ENCODE data around the gene LRRTM4.

DNA sequence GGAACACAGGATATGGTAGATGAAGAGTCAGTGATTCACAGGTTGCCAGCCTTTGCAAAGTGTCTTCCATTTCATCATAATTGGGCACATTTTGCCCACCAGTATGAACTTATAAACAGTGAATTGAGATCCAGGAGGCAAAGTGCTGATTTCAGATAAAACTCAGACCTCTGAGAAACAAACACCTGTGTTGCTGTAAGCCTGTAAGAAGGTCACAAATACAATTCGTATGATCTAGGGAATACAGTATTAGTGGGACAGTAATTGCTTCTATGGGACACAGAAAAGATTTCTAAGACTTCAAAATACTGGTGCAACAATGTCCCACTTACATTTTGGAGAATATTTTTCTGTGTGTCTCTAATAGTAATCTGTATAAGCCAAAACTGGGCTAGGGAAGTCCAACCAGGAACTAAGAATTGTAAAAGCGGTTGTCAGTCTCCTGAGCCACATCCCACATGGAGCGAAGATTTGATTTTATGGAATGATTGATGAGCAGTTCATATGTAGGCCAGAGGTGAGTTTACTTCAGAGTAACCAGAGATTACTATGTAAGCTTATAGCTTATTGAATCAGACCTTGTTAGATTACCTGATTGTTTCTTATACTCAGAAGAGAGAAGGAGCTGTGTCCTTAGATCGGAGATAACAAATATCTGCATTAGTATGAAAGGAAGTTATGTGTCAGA is 728.4 kb downstream of the LRRTM4 start:
- TF ChIP-seq, protein P1, sequence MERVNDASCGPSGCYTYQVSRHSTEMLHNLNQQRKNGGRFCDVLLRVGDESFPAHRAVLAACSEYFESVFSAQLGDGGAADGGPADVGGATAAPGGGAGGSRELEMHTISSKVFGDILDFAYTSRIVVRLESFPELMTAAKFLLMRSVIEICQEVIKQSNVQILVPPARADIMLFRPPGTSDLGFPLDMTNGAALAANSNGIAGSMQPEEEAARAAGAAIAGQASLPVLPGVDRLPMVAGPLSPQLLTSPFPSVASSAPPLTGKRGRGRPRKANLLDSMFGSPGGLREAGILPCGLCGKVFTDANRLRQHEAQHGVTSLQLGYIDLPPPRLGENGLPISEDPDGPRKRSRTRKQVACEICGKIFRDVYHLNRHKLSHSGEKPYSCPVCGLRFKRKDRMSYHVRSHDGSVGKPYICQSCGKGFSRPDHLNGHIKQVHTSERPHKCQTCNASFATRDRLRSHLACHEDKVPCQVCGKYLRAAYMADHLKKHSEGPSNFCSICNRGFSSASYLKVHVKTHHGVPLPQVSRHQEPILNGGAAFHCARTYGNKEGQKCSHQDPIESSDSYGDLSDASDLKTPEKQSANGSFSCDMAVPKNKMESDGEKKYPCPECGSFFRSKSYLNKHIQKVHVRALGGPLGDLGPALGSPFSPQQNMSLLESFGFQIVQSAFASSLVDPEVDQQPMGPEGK (CRISPR knock-in tag; IDR thresholded peaks at IDR 0.05; ENCODE audit: borderline replicate concordance), result no peak
- TF ChIP-seq, protein P2, sequence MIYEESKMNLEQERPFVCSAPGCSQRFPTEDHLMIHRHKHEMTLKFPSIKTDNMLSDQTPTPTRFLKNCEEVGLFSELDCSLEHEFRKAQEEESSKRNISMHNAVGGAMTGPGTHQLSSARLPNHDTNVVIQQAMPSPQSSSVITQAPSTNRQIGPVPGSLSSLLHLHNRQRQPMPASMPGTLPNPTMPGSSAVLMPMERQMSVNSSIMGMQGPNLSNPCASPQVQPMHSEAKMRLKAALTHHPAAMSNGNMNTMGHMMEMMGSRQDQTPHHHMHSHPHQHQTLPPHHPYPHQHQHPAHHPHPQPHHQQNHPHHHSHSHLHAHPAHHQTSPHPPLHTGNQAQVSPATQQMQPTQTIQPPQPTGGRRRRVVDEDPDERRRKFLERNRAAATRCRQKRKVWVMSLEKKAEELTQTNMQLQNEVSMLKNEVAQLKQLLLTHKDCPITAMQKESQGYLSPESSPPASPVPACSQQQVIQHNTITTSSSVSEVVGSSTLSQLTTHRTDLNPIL (CRISPR knock-in tag; IDR thresholded peaks at IDR 0.05; ENCODE audit: low read depth), result no peak
- TF ChIP-seq, protein P3, sequence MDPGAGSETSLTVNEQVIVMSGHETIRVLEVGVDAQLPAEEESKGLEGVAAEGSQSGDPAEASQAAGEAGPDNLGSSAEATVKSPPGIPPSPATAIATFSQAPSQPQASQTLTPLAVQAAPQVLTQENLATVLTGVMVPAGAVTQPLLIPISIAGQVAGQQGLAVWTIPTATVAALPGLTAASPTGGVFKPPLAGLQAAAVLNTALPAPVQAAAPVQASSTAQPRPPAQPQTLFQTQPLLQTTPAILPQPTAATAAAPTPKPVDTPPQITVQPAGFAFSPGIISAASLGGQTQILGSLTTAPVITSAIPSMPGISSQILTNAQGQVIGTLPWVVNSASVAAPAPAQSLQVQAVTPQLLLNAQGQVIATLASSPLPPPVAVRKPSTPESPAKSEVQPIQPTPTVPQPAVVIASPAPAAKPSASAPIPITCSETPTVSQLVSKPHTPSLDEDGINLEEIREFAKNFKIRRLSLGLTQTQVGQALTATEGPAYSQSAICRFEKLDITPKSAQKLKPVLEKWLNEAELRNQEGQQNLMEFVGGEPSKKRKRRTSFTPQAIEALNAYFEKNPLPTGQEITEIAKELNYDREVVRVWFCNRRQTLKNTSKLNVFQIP (CRISPR knock-in tag; IDR thresholded peaks at IDR 0.05; ENCODE audit: borderline replicate concordance, low read depth), result no peak
- TF ChIP-seq ESRRG (CRISPR knock-in tag; IDR thresholded peaks at IDR 0.05), result no peak
- no peak for TF ChIP-seq ZFP30 (CRISPR knock-in tag; IDR thresholded peaks at IDR 0.05)
- no peak for TF ChIP-seq CSDC2 (CRISPR knock-in tag; IDR thresholded peaks at IDR 0.05)
- no peak for TF ChIP-seq ZFP3 (CRISPR knock-in tag; IDR thresholded peaks at IDR 0.05)
- no peak for TF ChIP-seq ARNTL (CRISPR knock-in tag; IDR thresholded peaks at IDR 0.05; ENCODE audit: borderline replicate concordance, low read depth)
- no peak for TF ChIP-seq OSR1 (CRISPR knock-in tag; IDR thresholded peaks at IDR 0.05)
- TF ChIP-seq, protein P4, sequence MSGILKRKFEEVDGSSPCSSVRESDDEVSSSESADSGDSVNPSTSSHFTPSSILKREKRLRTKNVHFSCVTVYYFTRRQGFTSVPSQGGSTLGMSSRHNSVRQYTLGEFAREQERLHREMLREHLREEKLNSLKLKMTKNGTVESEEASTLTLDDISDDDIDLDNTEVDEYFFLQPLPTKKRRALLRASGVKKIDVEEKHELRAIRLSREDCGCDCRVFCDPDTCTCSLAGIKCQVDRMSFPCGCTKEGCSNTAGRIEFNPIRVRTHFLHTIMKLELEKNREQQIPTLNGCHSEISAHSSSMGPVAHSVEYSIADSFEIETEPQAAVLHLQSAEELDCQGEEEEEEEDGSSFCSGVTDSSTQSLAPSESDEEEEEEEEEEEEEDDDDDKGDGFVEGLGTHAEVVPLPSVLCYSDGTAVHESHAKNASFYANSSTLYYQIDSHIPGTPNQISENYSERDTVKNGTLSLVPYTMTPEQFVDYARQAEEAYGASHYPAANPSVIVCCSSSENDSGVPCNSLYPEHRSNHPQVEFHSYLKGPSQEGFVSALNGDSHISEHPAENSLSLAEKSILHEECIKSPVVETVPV (CRISPR knock-in tag; IDR thresholded peaks at IDR 0.05), result no peak
